Islet of Langerhans (tissue), 1 donor: ENCODE measurements around the gene CYSRT1.

Experiments
- FAIRE-seq: peaks from one replicate; lab custom pipeline; 2011; peaks lifted over from hg19 to GRCh38; lab: Jason Lieb, UNC

The CYSRT1 gene

GRCh38 chr9:137252555-137253506, 27.9 kb downstream of the CYSRT1 start:
- FAIRE-seq: no peak

- no peak for FAIRE-seq
Measured at GRCh38 chr9:137253717-137254623, 29.0 kb downstream of the CYSRT1 start.

- no peak for FAIRE-seq
Measured at GRCh38 chr9:137254624-137255447, 29.9 kb downstream of the CYSRT1 start, which contains the start of gene NELFB. NELFB (plus strand) TSS chr9:137255327.

GRCh38 chr9:137255448-137256114, 30.6 kb downstream of the CYSRT1 start:
- FAIRE-seq: no peak

- FAIRE-seq: no peak
Measured at GRCh38 chr9:137256362-137256761, 31.4 kb downstream of the CYSRT1 start.

GRCh38 chr9:137256856-137257255, 31.9 kb downstream of the CYSRT1 start:
- FAIRE-seq: no peak

- peak; percentile 13 for FAIRE-seq
Measured at GRCh38 chr9:137262173-137262908, 37.4 kb downstream of the CYSRT1 start.

- no peak for FAIRE-seq
Measured at GRCh38 chr9:137262909-137263285, 37.9 kb downstream of the CYSRT1 start.

GRCh38 chr9:137263506-137263905, 38.5 kb downstream of the CYSRT1 start:
- no peak for FAIRE-seq

- FAIRE-seq: no peak
Measured at GRCh38 chr9:137264067-137264466, 39.1 kb downstream of the CYSRT1 start.

GRCh38 chr9:137265496-137266161, 40.7 kb downstream of the CYSRT1 start:
- no peak for FAIRE-seq

- no peak for FAIRE-seq
Measured at GRCh38 chr9:137266162-137266527, 41.2 kb downstream of the CYSRT1 start.

GRCh38 chr9:137266585-137267453, 41.8 kb downstream of the CYSRT1 start:
- no peak for FAIRE-seq

GRCh38 chr9:137267933-137268355, 43.0 kb downstream of the CYSRT1 start:
- no peak for FAIRE-seq

GRCh38 chr9:137268538-137269201, 43.7 kb downstream of the CYSRT1 start:
- no peak for FAIRE-seq

- peak; percentile 36 for FAIRE-seq
Measured at GRCh38 chr9:137269231-137269772, 44.3 kb downstream of the CYSRT1 start.

GRCh38 chr9:137270929-137271695, 46.1 kb downstream of the CYSRT1 start:
- FAIRE-seq: no peak

GRCh38 chr9:137271696-137272076, 46.7 kb downstream of the CYSRT1 start:
- no peak for FAIRE-seq
